ENCODE measurements around the gene FKBP8. TPM values are rescaled to one million over a fixed set of nuclear protein-coding genes. Genes with fewer than 3 reads are reported as not detected.
"Not testable (repeated sequence)": the region's sequence is repeated elsewhere in the genome, so short reads cannot be mapped to it uniquely, and the experiment has no call there.

Gene FKBP8
- total RNA-seq, 2 donors from 2014 or later = 277 to 336 TPM

DNA sequence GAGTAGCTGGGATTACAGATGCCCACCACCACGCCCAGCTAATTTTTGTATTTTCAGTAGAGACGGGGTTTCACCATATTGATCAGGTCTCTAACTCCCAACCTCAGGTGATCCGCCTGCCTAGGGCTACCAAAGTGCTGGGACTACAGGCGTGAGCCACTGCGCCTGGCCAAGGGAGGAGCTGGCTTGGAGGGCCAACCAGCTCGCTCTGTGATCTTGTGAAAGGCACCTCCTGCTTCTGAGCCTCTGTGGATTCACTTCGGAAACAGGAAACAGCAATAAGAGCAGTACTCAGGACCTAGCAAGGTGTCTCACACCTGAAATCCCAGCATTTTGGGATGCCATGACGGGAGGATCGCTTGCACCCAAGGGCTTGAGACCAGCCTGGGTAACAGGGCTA, 19.5 kb downstream of the FKBP8 start:
- Histone ChIP-seq H3K27me3 (ENCODE audit: control insufficient read depth, insufficient read depth, low read length, poor library complexity, severe bottlenecking) (no peaks in the 10 kb centered on the region), H3K4me3 (ENCODE audit: low read length) (no peak overlapping the region), H3K27ac (ENCODE audit: low read depth, low read length) (no peak overlapping the region), H3K4me1 (ENCODE audit: control insufficient read depth, insufficient read depth, low read length) (no peaks in the 10 kb centered on the region), H3K36me3 (ENCODE audit: control insufficient read depth, insufficient read depth, low read length) (no peaks in the 10 kb centered on the region), H3K9me3 (ENCODE audit: control insufficient read depth, low read length) (no peaks in the 10 kb centered on the region), H3K9ac (ENCODE audit: extremely low read depth, low read length, poor library complexity, severe bottlenecking) (no peak overlapping the region)
- H3K27ac Mint-ChIP-seq = peak overlapping the region; percentile 80
- H3K9me3 Mint-ChIP-seq = no peaks in the 10 kb centered on the region
- H3K4me3 Mint-ChIP-seq = no peak overlapping the region
- H3K36me3 Mint-ChIP-seq (ENCODE audit: low read depth) = no peaks in the 10 kb centered on the region
- 84 to 85% methylated on average over 7 to 9 of the region's 9 CpGs for WGBS, 2 experiments (ENCODE audit: insufficient coverage in 1 of 2, insufficient read length in 1 of 2)
- peak; percentile 93 for DNase-seq
- peaks cover 1% of the 10 kb centered on the region for H3K27me3 Mint-ChIP-seq (ENCODE audit: insufficient read depth)
- TF ChIP-seq CTCF (conservative IDR thresholded peaks at IDR 0.05) = no peak
- H3K4me1 Mint-ChIP-seq = peaks cover 11% of the 10 kb centered on the region

GRCh38 chr19:18522862-18523440, 20.4 kb downstream of the FKBP8 start:
- H3K36me3 ChIP-seq (ENCODE audit: control insufficient read depth, insufficient read depth, low read length); H3K27me3 ChIP-seq (ENCODE audit: control insufficient read depth, insufficient read depth, low read length, poor library complexity, severe bottlenecking); H3K9me3 ChIP-seq (ENCODE audit: control insufficient read depth, low read length); H3K36me3 Mint-ChIP-seq (ENCODE audit: low read depth); DNase-seq; H3K27me3 Mint-ChIP-seq (ENCODE audit: insufficient read depth); H3K9me3 Mint-ChIP-seq; H3K4me3 ChIP-seq (ENCODE audit: low read length); H3K4me1 ChIP-seq (ENCODE audit: control insufficient read depth, insufficient read depth, low read length): not testable (repeated sequence)
- Mint-ChIP-seq H3K4me1 (peaks cover 11% of the 10 kb centered on the region), H3K27ac (peak overlapping the region; percentile 94), H3K4me3 (peak overlapping the region; percentile 91)
- 82 to 89% methylated on average over 15 to 19 of the region's 19 CpGs for WGBS, 2 experiments (ENCODE audit: insufficient coverage in 1 of 2, insufficient read length in 1 of 2)
- Histone ChIP-seq H3K9ac (ENCODE audit: extremely low read depth, low read length, poor library complexity, severe bottlenecking) (peak overlapping the region; percentile 25), H3K27ac (ENCODE audit: low read depth, low read length) (peak overlapping the region; percentile 82)

GRCh38 chr19:18522124-18522861, 21.1 kb downstream of the FKBP8 start:
- H3K36me3 Mint-ChIP-seq (ENCODE audit: low read depth) = no peaks in the 10 kb centered on the region
- H3K4me3 Mint-ChIP-seq = peak overlapping the region; percentile 91
- Histone ChIP-seq H3K4me3 (ENCODE audit: low read length) (peak overlapping the region; percentile 95), H3K27ac (ENCODE audit: low read depth, low read length) (peak overlapping the region; percentile 82), H3K4me1 (ENCODE audit: control insufficient read depth, insufficient read depth, low read length) (no peaks in the 10 kb centered on the region), H3K9ac (ENCODE audit: extremely low read depth, low read length, poor library complexity, severe bottlenecking) (peak overlapping the region; percentile 25), H3K36me3 (ENCODE audit: control insufficient read depth, insufficient read depth, low read length) (no peaks in the 10 kb centered on the region), H3K9me3 (ENCODE audit: control insufficient read depth, low read length) (no peaks in the 10 kb centered on the region), H3K27me3 (ENCODE audit: control insufficient read depth, insufficient read depth, low read length, poor library complexity, severe bottlenecking) (no peaks in the 10 kb centered on the region)
- H3K4me1 Mint-ChIP-seq = peaks cover 11% of the 10 kb centered on the region
- H3K27me3 Mint-ChIP-seq (ENCODE audit: insufficient read depth) = peaks cover 1% of the 10 kb centered on the region
- peak overlapping the region; percentile 94 for H3K27ac Mint-ChIP-seq
- no peaks in the 10 kb centered on the region for H3K9me3 Mint-ChIP-seq
- TF ChIP-seq CTCF (conservative IDR thresholded peaks at IDR 0.05) = no peak
- DNase-seq = peak; percentile 100
- WGBS, 2 experiments (ENCODE audit: insufficient coverage in 1 of 2, insufficient read length in 1 of 2) = 2% methylated on average over 8 to 50 of the region's 51 CpGs

Measured in endodermal cell (in vitro differentiated cells).